Gastrocnemius medialis (tissue), 4 donors: Measurements from ENCODE around the gene CRKL.

Experiments
- POLR2A ChIP-seq, 2 donors: fragments of 450-650 bp; IDR thresholded peaks; one replicate each; pipeline ENCODE4 v1.6.1; 2017; ENCODE audit warnings: antibody characterized with exemption in 2 of 2, mild to moderate bottlenecking in 2 of 2, moderate library complexity in 2 of 2
- TF ChIP-seq, protein P1 (sequence below), 5 experiments: fragments of 450-650 bp in 3 of 5; fragments of 200-600 bp in 2 of 5; sonication (generic) in 2 of 5; IDR thresholded peaks in 4 of 5; conservative IDR thresholded peaks in 1 of 5; 1 replicate in 4 of 5; 2 replicates in 1 of 5; pipeline ENCODE4 v1.5.1; 2016 to 2019; ENCODE audit warnings: antibody characterized with exemption in 5 of 5, mild to moderate bottlenecking in 3 of 5, moderate library complexity in 3 of 5

DNA sequence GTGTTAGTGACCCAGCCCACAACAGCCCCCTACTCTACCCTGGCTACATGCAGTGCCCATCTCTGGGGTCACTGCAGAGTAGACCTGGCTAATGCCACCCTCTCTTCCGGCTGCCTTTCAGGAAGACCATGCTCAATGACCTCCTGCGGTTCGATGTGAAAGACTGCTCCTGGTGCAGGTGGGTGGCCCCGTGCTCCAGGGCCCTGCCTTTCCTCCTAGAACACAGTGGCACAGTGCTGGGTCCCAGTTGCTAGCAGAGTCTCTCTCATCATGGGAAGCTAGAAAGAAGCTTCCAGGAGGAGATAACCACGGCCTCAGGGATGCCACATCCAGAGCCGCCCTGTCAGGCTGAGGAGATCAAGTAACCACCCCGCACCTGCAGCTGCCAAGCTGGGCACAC is 68.5 kb downstream of the CRKL start:
- TF ChIP-seq, protein P1, sequence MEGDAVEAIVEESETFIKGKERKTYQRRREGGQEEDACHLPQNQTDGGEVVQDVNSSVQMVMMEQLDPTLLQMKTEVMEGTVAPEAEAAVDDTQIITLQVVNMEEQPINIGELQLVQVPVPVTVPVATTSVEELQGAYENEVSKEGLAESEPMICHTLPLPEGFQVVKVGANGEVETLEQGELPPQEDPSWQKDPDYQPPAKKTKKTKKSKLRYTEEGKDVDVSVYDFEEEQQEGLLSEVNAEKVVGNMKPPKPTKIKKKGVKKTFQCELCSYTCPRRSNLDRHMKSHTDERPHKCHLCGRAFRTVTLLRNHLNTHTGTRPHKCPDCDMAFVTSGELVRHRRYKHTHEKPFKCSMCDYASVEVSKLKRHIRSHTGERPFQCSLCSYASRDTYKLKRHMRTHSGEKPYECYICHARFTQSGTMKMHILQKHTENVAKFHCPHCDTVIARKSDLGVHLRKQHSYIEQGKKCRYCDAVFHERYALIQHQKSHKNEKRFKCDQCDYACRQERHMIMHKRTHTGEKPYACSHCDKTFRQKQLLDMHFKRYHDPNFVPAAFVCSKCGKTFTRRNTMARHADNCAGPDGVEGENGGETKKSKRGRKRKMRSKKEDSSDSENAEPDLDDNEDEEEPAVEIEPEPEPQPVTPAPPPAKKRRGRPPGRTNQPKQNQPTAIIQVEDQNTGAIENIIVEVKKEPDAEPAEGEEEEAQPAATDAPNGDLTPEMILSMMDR (IDR thresholded peaks at IDR 0.05 in 4 of 5, conservative IDR thresholded peaks at IDR 0.05 in 1 of 5) = no peak
- no peak for TF ChIP-seq POLR2A (IDR thresholded peaks at IDR 0.05)
